AG04450 (cell line): ENCODE measurements around the gene EFCAB6. TPM values are rescaled to one million over a fixed set of nuclear protein-coding genes. Genes with fewer than 3 reads are reported as not detected.

Experiments
- CTCF ChIA-PET: fragments of 300-600, 350-600 bp; formaldehyde crosslinking; extraction: SDS; loops from one replicate; lab custom pipeline; 2022; ENCODE audit warnings: antibody characterized with exemption, inconsistent platforms; lab: Charles Lee
- POLR2A ChIA-PET: fragments of 350-600 bp; formaldehyde crosslinking; extraction: SDS; loops from one replicate; lab custom pipeline; 2021; ENCODE audit warnings: antibody characterized with exemption, inconsistent platforms; lab: Yijun Ruan, JAX
- DNase-seq: peaks from one replicate; pipeline ENCODE4 v3.0.0-alpha.2; 2011; ENCODE audit warnings: low read depth, low spot score
- H3K27ac ChIP-seq: one replicate; pipeline ENCODE4 v1.5.1; 2012; ENCODE audit warnings: low read depth, low read length, control low read depth
- H3K27me3 ChIP-seq: one replicate; pipeline ENCODE4 v1.6.0; 2012; ENCODE audit warnings: low read length; ENCODE audit not compliant: control insufficient read depth, insufficient read depth
- H3K4me3 ChIP-seq: 2 replicates; pipeline ENCODE4 v1.5.1; 2011; ENCODE audit warnings: mild to moderate bottlenecking, low read depth, low read length, control low read depth
- H3K9me3 ChIP-seq: 2 replicates; pipeline ENCODE4 v1.5.1; 2012; ENCODE audit warnings: low read length; ENCODE audit not compliant: control insufficient read depth, insufficient read depth
- CTCF ChIP-seq: IDR thresholded peaks from 2 replicates; pipeline ENCODE4 v1.5.1; 2011; ENCODE audit warnings: low read depth, low read length, control low read depth, inconsistent platforms
- polyA plus RNA-seq: library from polyadenylated mRNA; depleted of rRNA; stranded (reverse); fragments of >200 nt; gene quantifications from 2 replicates; pipeline ENCODE4 v1.2.3, GENCODE V29; 2011

Gene EFCAB6
- polyA plus RNA-seq, 1 experiment, result 1.4 TPM

- no peak for DNase-seq
Observed at GRCh38 chr22:43740587-43741270, 71.4 kb downstream of the EFCAB6 start.

GRCh38 chr22:43739851-43740379 is 72.2 kb downstream of the EFCAB6 start:
- DNase-seq, result no peak
- Histone ChIP-seq H3K27me3 (peaks cover 17% of the 10 kb centered on the region), H3K27ac (no peak overlapping the region), H3K4me3 (no peak overlapping the region), H3K9me3 (no peaks in the 10 kb centered on the region)
- no peak for TF ChIP-seq CTCF
- CTCF ChIA-PET, result no interaction called here
- POLR2A ChIA-PET, result no interaction called here

More at GRCh38 chr22:43740587-43741270, 71.4 kb downstream of the EFCAB6 start:
- Histone ChIP-seq H3K27me3 (peaks cover 17% of the 10 kb centered on the region), H3K4me3 (no peak overlapping the region), H3K27ac (no peak overlapping the region), H3K9me3 (no peaks in the 10 kb centered on the region)
- no peak for TF ChIP-seq CTCF
- CTCF ChIA-PET, result no interaction called here
- POLR2A ChIA-PET, result no interaction called here

- no peak overlapping the region for H3K27ac ChIP-seq
- ChIA-PET CTCF (no interaction called here), POLR2A (no interaction called here)
- H3K9me3 ChIP-seq, result no peaks in the 10 kb centered on the region
- no peak for TF ChIP-seq CTCF
- no peak for DNase-seq
- peaks cover 12% of the 10 kb centered on the region for H3K27me3 ChIP-seq
- no peak overlapping the region for H3K4me3 ChIP-seq
Observed at GRCh38 chr22:43737150-43737828, 74.8 kb downstream of the EFCAB6 start.

GRCh38 chr22:43736651-43737050 is 75.5 kb downstream of the EFCAB6 start:
- H3K27me3 ChIP-seq, result peaks cover 12% of the 10 kb centered on the region
- ChIA-PET CTCF (no interaction called here), POLR2A (no interaction called here)
- no peak for TF ChIP-seq CTCF
- H3K4me3 ChIP-seq, result no peak overlapping the region
- no peak for DNase-seq
- no peak overlapping the region for H3K27ac ChIP-seq
- H3K9me3 ChIP-seq, result no peaks in the 10 kb centered on the region
